ENCODE results near the gene TJP2.

Gene TJP2

GRCh38 chr9:69237702-69238295 lies 63.7 kb downstream of the TJP2 start:
- no peak for DNase-seq

GRCh38 chr9:69243116-69243515 lies 69.0 kb downstream of the TJP2 start:
- no peak for DNase-seq

GRCh38 chr9:69246629-69247028 lies 72.6 kb downstream of the TJP2 start:
- no peak for DNase-seq

- DNase-seq: no peak
Measured at GRCh38 chr9:69248005-69248404, 73.9 kb downstream of the TJP2 start.

GRCh38 chr9:69249337-69249736 lies 75.3 kb downstream of the TJP2 start:
- no peak for DNase-seq

- DNase-seq: no peak
Measured at GRCh38 chr9:69250681-69251080, 76.6 kb downstream of the TJP2 start.

- no peak for DNase-seq
Measured at GRCh38 chr9:69252436-69252835, 78.4 kb downstream of the TJP2 start.

GRCh38 chr9:69253057-69253456 lies 79.0 kb downstream of the TJP2 start:
- DNase-seq: no peak

- DNase-seq: no peak
Measured at GRCh38 chr9:69254223-69254622, 80.1 kb downstream of the TJP2 start.

- DNase-seq: no peak
Measured at GRCh38 chr9:69255591-69255990, 81.5 kb downstream of the TJP2 start.

- DNase-seq: no peak
Measured at GRCh38 chr9:69258551-69258950, 84.5 kb downstream of the TJP2 start.

- DNase-seq: no peak
Measured at GRCh38 chr9:69260161-69260560, 86.1 kb downstream of the TJP2 start.

- no peak for DNase-seq
Measured at GRCh38 chr9:69261636-69262035, 87.6 kb downstream of the TJP2 start.

- no peak for DNase-seq
Measured at GRCh38 chr9:69264526-69264925, 90.4 kb downstream of the TJP2 start.

- DNase-seq: no peak
Measured at GRCh38 chr9:69265891-69266290, 91.8 kb downstream of the TJP2 start.

- no peak for DNase-seq
Measured at GRCh38 chr9:69272212-69272611, 98.1 kb downstream of the TJP2 start.

- DNase-seq: no peak
Measured at GRCh38 chr9:69273161-69273560, 99.1 kb downstream of the TJP2 start.

- no peak for DNase-seq
Measured at GRCh38 chr9:69276775-69277174, 102.7 kb downstream of the TJP2 start.

GRCh38 chr9:69279084-69279731 lies 105.1 kb downstream of the TJP2 start:
- no peak for DNase-seq

- DNase-seq: no peak
Measured at GRCh38 chr9:69279733-69280132, 105.7 kb downstream of the TJP2 start.

GRCh38 chr9:69283003-69283402 lies 108.9 kb downstream of the TJP2 start:
- DNase-seq: no peak

- no peak for DNase-seq
Measured at GRCh38 chr9:69292078-69292477, 118.0 kb downstream of the TJP2 start.

- no peak for DNase-seq
Measured at GRCh38 chr9:69293156-69293555, 119.1 kb downstream of the TJP2 start.

GRCh38 chr9:69295872-69296552 lies 121.9 kb downstream of the TJP2 start:
- DNase-seq: no peak

Data from T1000 (cell line).